Measurements from ENCODE around the gene ZDHHC14.
"Not testable (repeated sequence)": the region's sequence is repeated elsewhere in the genome, so short reads cannot be mapped to it uniquely, and the experiment has no call there.

The ZDHHC14 gene

GRCh38 chr6:157563611-157564284 is 182.8 kb downstream of the ZDHHC14 start:
- H3K4me3 ChIP-seq (ENCODE audit: low read length), result no peak overlapping the region
- TF ChIP-seq ZNF274 (IDR thresholded peaks at IDR 0.05; ENCODE audit: low read depth, low read length), result no peak

GRCh38 chr6:157568702-157569101 is 187.7 kb downstream of the ZDHHC14 start:
- TF ChIP-seq ZNF274 (IDR thresholded peaks at IDR 0.05; ENCODE audit: low read depth, low read length), result no peak

GRCh38 chr6:157569543-157569942 is 188.6 kb downstream of the ZDHHC14 start:
- TF ChIP-seq ZNF274 (IDR thresholded peaks at IDR 0.05; ENCODE audit: low read depth, low read length), result no peak
- H3K4me3 ChIP-seq (ENCODE audit: low read length), result no peak overlapping the region

More at GRCh38 chr6:157568702-157569101, 187.7 kb downstream of the ZDHHC14 start:
- H3K4me3 ChIP-seq (ENCODE audit: low read length), result no peak overlapping the region

GRCh38 chr6:157570104-157570503 is 189.1 kb downstream of the ZDHHC14 start:
- no peak overlapping the region for H3K4me3 ChIP-seq (ENCODE audit: low read length)
- no peak for TF ChIP-seq ZNF274 (IDR thresholded peaks at IDR 0.05; ENCODE audit: low read depth, low read length)

GRCh38 chr6:157570752-157571151 is 189.8 kb downstream of the ZDHHC14 start:
- H3K4me3 ChIP-seq (ENCODE audit: low read length), result no peak overlapping the region
- no peak for TF ChIP-seq ZNF274 (IDR thresholded peaks at IDR 0.05; ENCODE audit: low read depth, low read length)

- TF ChIP-seq ZNF274 (IDR thresholded peaks at IDR 0.05; ENCODE audit: low read depth, low read length), result no peak
- peak overlapping the region; percentile 29; the same call in 1 of the 2 replicates for H3K4me3 ChIP-seq (ENCODE audit: low read length)
Observed at GRCh38 chr6:157571269-157571668, 190.3 kb downstream of the ZDHHC14 start.

GRCh38 chr6:157571950-157572349 is 191.0 kb downstream of the ZDHHC14 start:
- TF ChIP-seq ZNF274 (IDR thresholded peaks at IDR 0.05; ENCODE audit: low read depth, low read length), result no peak
- peak overlapping the region; percentile 29; the same call in 1 of the 2 replicates for H3K4me3 ChIP-seq (ENCODE audit: low read length)

GRCh38 chr6:157574851-157575424 is 193.9 kb downstream of the ZDHHC14 start:
- no peak for TF ChIP-seq ZNF274 (IDR thresholded peaks at IDR 0.05; ENCODE audit: low read depth, low read length)
- H3K4me3 ChIP-seq (ENCODE audit: low read length), result no peak overlapping the region

- H3K4me3 ChIP-seq (ENCODE audit: low read length), result no peak overlapping the region
- TF ChIP-seq ZNF274 (IDR thresholded peaks at IDR 0.05; ENCODE audit: low read depth, low read length), result no peak
Observed at GRCh38 chr6:157575436-157576145, 194.6 kb downstream of the ZDHHC14 start.

GRCh38 chr6:157576991-157577390 is 196.0 kb downstream of the ZDHHC14 start:
- H3K4me3 ChIP-seq (ENCODE audit: low read length), result not testable (repeated sequence)

- not testable (repeated sequence) for H3K4me3 ChIP-seq (ENCODE audit: low read length)
Observed at GRCh38 chr6:157578527-157578926, 197.5 kb downstream of the ZDHHC14 start.

GRCh38 chr6:157579467-157580031 is 198.6 kb downstream of the ZDHHC14 start:
- no peak for TF ChIP-seq ZNF274 (IDR thresholded peaks at IDR 0.05; ENCODE audit: low read depth, low read length)
- no peak overlapping the region for H3K4me3 ChIP-seq (ENCODE audit: low read length)

- TF ChIP-seq ZNF274 (IDR thresholded peaks at IDR 0.05; ENCODE audit: low read depth, low read length), result no peak
Observed at GRCh38 chr6:157584036-157584435, 203.0 kb downstream of the ZDHHC14 start.

GRCh38 chr6:157585274-157586087 is 204.5 kb downstream of the ZDHHC14 start:
- no peak overlapping the region for H3K4me3 ChIP-seq (ENCODE audit: low read length)
- TF ChIP-seq ZNF274 (IDR thresholded peaks at IDR 0.05; ENCODE audit: low read depth, low read length), result no peak

More at GRCh38 chr6:157584036-157584435, 203.0 kb downstream of the ZDHHC14 start:
- no peak overlapping the region for H3K4me3 ChIP-seq (ENCODE audit: low read length)

Data from GM08714 (cell line).